HCT116 (cell line): ENCODE results near the gene SLC16A4. TPM values are rescaled to one million over a fixed set of nuclear protein-coding genes. Genes with fewer than 3 reads are reported as not detected.

Source experiments
- ATAC-seq: fragments of 200-7000 bp; cut with Tn5 transposase; 2 replicates; pipeline ENCODE4 v1.9.1; 2020; ENCODE audit warnings: mild to moderate bottlenecking, moderate library complexity
- BruUV-seq: library from RNA; stranded (reverse); fragments of 400-500 nt; replicated peaks from 2 replicates; lab custom pipeline; 2021; lab: Mats Ljungman, UMichigan
- CTCF ChIA-PET: fragments of 300-600 bp; sonication (Branson Sonifier 250); formaldehyde crosslinking; loops from one replicate; lab custom pipeline; 2021; ENCODE audit warnings: antibody characterized with exemption; lab: Charles Lee
- POLR2A ChIA-PET: fragments of 300-600, 350-600 bp; sonication (Branson Sonifier 250); formaldehyde crosslinking; loops from one replicate; lab custom pipeline; 2021; ENCODE audit warnings: antibody characterized with exemption; lab: Charles Lee
- RAD21 ChIA-PET, 2 experiments: fragments of 300-600 bp; sonication (Branson Sonifier 250); formaldehyde crosslinking; loops; one replicate each; lab custom pipeline; 2023; ENCODE audit warnings: low total read pairs in 2 of 2; ENCODE audit not compliant: uncharacterized antibody in 2 of 2, unreplicated experiment in 2 of 2, low non-redundant PET in 1 of 2; lab: Charles Lee
- DNase-seq: peaks from one replicate; pipeline ENCODE4 v3.0.0-alpha.2; 2010; ENCODE audit warnings: low read depth, low spot score
- H2AFZ ChIP-seq: fragments of 200-600 bp; shearing (Covaris generic), sonication (generic); 2 replicates; pipeline ENCODE4 v1.6.1; 2017; ENCODE audit warnings: low read depth, mixed run types, mixed read lengths, antibody characterized with exemption, low read length; ENCODE audit not compliant: poor library complexity, severe bottlenecking
- H3K27ac ChIP-seq: 2 replicates; pipeline ENCODE4 v1.5.1; 2012; ENCODE audit warnings: low read depth, low read length
- H3K27me3 ChIP-seq: fragments of 200-600 bp; sonication (generic); 2 replicates; pipeline ENCODE4 v1.6.1; 2016; ENCODE audit warnings: mixed run types, low read length, mixed read lengths; ENCODE audit not compliant: insufficient read depth
- H3K36me3 ChIP-seq, 2 experiments: fragments of 200-500 bp in 1 of 2; fragments of 200-600 bp in 1 of 2; sonication (Bioruptor generic) in 1 of 2; sonication (generic) in 1 of 2; 2 replicates each; pipeline versions ENCODE4 v1.5.1 to v1.6.1; 2014 to 2016; ENCODE audit warnings: low read length in 2 of 2, inconsistent platforms in 1 of 2, mixed read lengths in 1 of 2, mixed run types in 1 of 2; ENCODE audit not compliant: insufficient read depth in 2 of 2, control insufficient read depth in 1 of 2
- H3K4me1 ChIP-seq, 2 experiments: fragments of 200-600 bp in 1 of 2; sonication (generic) in 1 of 2; 2 replicates each; pipeline versions ENCODE4 v1.5.1 to v1.6.1; 2012 to 2017; ENCODE audit warnings: low read length in 2 of 2, inconsistent platforms in 1 of 2, mild to moderate bottlenecking in 1 of 2, mixed read lengths in 1 of 2, mixed run types in 1 of 2, moderate library complexity in 1 of 2; ENCODE audit not compliant: insufficient read depth in 2 of 2, control insufficient read depth in 1 of 2
- H3K4me2 ChIP-seq: fragments of 200-600 bp; sonication (generic); 2 replicates; pipeline ENCODE4 v1.6.1; 2017; ENCODE audit warnings: mixed run types, low read length, mixed read lengths
- H3K4me3 ChIP-seq, 2 experiments: fragments of 200-600 bp in 1 of 2; sonication (generic) in 1 of 2; replicated peaks in 1 of 2; 2 replicates each; pipeline ENCODE4 v1.5.1; 2011 to 2016; ENCODE audit warnings: low read length in 2 of 2, control low read depth in 1 of 2, low read depth in 1 of 2, mild to moderate bottlenecking in 1 of 2, mixed read lengths in 1 of 2, mixed run types in 1 of 2
- H3K79me2 ChIP-seq: fragments of 200-600 bp; sonication (generic); 2 replicates; pipeline ENCODE4 v1.6.1; 2017; ENCODE audit warnings: mild to moderate bottlenecking, mixed run types, low read length, moderate library complexity, mixed read lengths; ENCODE audit not compliant: insufficient read depth
- H3K9ac ChIP-seq: fragments of 200-600 bp; sonication (generic); 2 replicates; pipeline ENCODE4 v1.6.1; 2016; ENCODE audit warnings: low read length, mixed read lengths
- H3K9me2 ChIP-seq: fragments of 200-600 bp; sonication (generic), shearing (Covaris generic); 2 replicates; pipeline ENCODE4 v1.6.1; 2017; ENCODE audit warnings: mixed run types, mild to moderate bottlenecking, moderate library complexity; ENCODE audit not compliant: insufficient read depth
- H3K9me3 ChIP-seq, 2 experiments: fragments of 200-500 bp in 1 of 2; fragments of 200-600 bp in 1 of 2; sonication (Bioruptor generic) in 1 of 2; sonication (generic) in 1 of 2; 2 replicates each; pipeline ENCODE4 v1.6.1; 2014 to 2017; ENCODE audit warnings: low read length in 2 of 2, mixed read lengths in 2 of 2, inconsistent platforms in 1 of 2, low read depth in 1 of 2, mild to moderate bottlenecking in 1 of 2, mixed run types in 1 of 2, moderate library complexity in 1 of 2; ENCODE audit not compliant: control insufficient read depth in 1 of 2, insufficient read depth in 1 of 2
- H4K20me1 ChIP-seq: fragments of 200-600 bp; sonication (generic), shearing (Covaris generic); 2 replicates; pipeline ENCODE4 v1.6.1; 2017; ENCODE audit warnings: mixed run types, mild to moderate bottlenecking, moderate library complexity; ENCODE audit not compliant: insufficient read depth
- CBX3 ChIP-seq: IDR thresholded peaks from 2 replicates; pipeline ENCODE4 v1.6.1; 2012; ENCODE audit warnings: low read depth
- EGR1 ChIP-seq: IDR thresholded peaks from 2 replicates; pipeline ENCODE4 v1.6.1; 2012; ENCODE audit warnings: low read depth
- ELF1 ChIP-seq: IDR thresholded peaks from 2 replicates; pipeline ENCODE4 v1.6.1; 2012; ENCODE audit warnings: low read depth, borderline replicate concordance
- EZH2 ChIP-seq: fragments of 200-600 bp; sonication (generic); IDR thresholded peaks from 2 replicates; pipeline ENCODE4 v1.6.1; 2017; ENCODE audit warnings: antibody characterized with exemption, mixed run types
- EZH2phosphoT487 ChIP-seq: fragments of 200-600 bp; IDR thresholded peaks from 2 replicates; pipeline ENCODE4 v1.6.1; 2018; ENCODE audit warnings: antibody characterized with exemption, borderline replicate concordance
- POLR2A ChIP-seq: IDR thresholded peaks from 2 replicates; pipeline ENCODE4 v1.7.0; 2011; ENCODE audit warnings: borderline replicate concordance; ENCODE audit not compliant: insufficient read depth, insufficient read length; ENCODE audit errors: extremely low read depth
- POLR2AphosphoS5 ChIP-seq: IDR thresholded peaks from 2 replicates; pipeline ENCODE4 v1.6.1; 2011; ENCODE audit warnings: mild to moderate bottlenecking, low read depth, low read length, moderate library complexity
- RAD21 ChIP-seq: IDR thresholded peaks from 2 replicates; pipeline ENCODE4 v1.6.1; 2012; ENCODE audit warnings: low read depth, mild to moderate bottlenecking
- REST ChIP-seq: IDR thresholded peaks from 2 replicates; pipeline ENCODE4 v1.6.1; 2012; ENCODE audit warnings: low read depth
- SP1 ChIP-seq: IDR thresholded peaks from 2 replicates; pipeline ENCODE4 v1.6.1; 2012; ENCODE audit warnings: low read depth
- YY1 ChIP-seq: IDR thresholded peaks from 2 replicates; pipeline ENCODE4 v1.6.1; 2011; ENCODE audit warnings: low read length, low read depth, moderate library complexity, mild to moderate bottlenecking; ENCODE audit not compliant: insufficient replicate concordance; ENCODE audit errors: extremely low read depth
- intact Hi-C: fragments of 100-400 bp; cut with micrococcal nuclease; formaldehyde crosslinking; loops from 2 replicates; pipeline ENCODE4 v1.10.0; 2022
- total RNA-seq: library from RNA; stranded (reverse); gene quantifications from one replicate; pipeline ENCODE4 v1.2.1, GENCODE V29; 2021; ENCODE audit not compliant: unreplicated experiment
- TF ChIP-seq, protein P1 (sequence below): IDR thresholded peaks from 2 replicates; pipeline ENCODE4 v1.6.1; 2012
- TF ChIP-seq, protein P2 (sequence below): IDR thresholded peaks from 2 replicates; pipeline ENCODE4 v1.6.1; 2012

Gene SLC16A4
- total RNA-seq, 1 experiment from 2014 or later, result 0.20 TPM

- H3K9me2 ChIP-seq, result no peaks in the 10 kb centered on the region
- POLR2A ChIA-PET, result no interaction called here
- H3K27me3 ChIP-seq, result no peaks in the 10 kb centered on the region
- no peak overlapping the region for H2AFZ ChIP-seq
- no peaks in the 10 kb centered on the region for H4K20me1 ChIP-seq
- H3K79me2 ChIP-seq, result no peaks in the 10 kb centered on the region
- intact Hi-C loops, result no loop called here
- H3K9me3 ChIP-seq, result no peaks in the 10 kb centered on the region
- peaks cover 0 to 4% of the 10 kb centered on the region in 2 experiments; a peak in 2 of 4 replicates for H3K36me3 ChIP-seq
- ATAC-seq (peak; percentile 38; the same call in 1 of the 2 replicates), DNase-seq (no peak)
- no peak overlapping the region for H3K4me3 ChIP-seq
- CTCF ChIA-PET, result no interaction called here
- no peak overlapping the region for H3K9ac ChIP-seq
- TF ChIP-seq ELF1 (no peak), RAD21 (no peak), POLR2A (no peak), SP1 (no peak), YY1 (no peak), REST (no peak), POLR2AphosphoS5 (no peak), CBX3 (no peak), EZH2phosphoT487 (no peak), EGR1 (no peak), EZH2 (no peak)
- TF ChIP-seq, protein P1, sequence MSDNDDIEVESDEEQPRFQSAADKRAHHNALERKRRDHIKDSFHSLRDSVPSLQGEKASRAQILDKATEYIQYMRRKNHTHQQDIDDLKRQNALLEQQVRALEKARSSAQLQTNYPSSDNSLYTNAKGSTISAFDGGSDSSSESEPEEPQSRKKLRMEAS, result no peak
- TF ChIP-seq, protein P2, sequence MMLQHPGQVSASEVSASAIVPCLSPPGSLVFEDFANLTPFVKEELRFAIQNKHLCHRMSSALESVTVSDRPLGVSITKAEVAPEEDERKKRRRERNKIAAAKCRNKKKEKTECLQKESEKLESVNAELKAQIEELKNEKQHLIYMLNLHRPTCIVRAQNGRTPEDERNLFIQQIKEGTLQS, result no peak
- no peak overlapping the region for H3K27ac ChIP-seq
- RAD21 ChIA-PET, result no interaction called here
- H3K4me2 ChIP-seq, result no peak overlapping the region
- peaks cover 0 to 12% of the 10 kb centered on the region in 2 experiments; a peak in 2 of 4 replicates for H3K4me1 ChIP-seq
- no TSS peak for BruUV-seq
Measured at GRCh38 chr1:110390096-110390495, 730 bp downstream of the SLC16A4 start.
